ENCODE measurements around the gene SCAMP3.

Gene SCAMP3

DNA sequence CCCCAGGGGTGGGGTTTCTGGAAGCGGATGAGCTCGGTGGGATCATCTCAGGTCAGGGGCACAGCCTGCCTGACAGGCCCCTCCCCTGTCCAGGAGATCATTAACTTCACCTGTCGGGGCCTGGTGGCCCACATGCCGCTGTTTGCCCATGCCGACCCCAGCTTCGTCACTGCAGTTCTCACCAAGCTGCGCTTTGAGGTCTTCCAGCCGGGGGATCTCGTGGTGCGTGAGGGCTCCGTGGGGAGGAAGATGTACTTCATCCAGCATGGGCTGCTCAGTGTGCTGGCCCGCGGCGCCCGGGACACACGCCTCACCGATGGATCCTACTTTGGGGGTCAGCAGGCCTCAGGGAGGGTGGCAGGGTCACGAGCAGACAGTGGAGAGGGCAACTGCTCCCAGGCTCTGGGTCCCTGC is 23.5 kb upstream of the SCAMP3 start:
- in situ Hi-C loops (cut with HindIII; ENCODE audit: low sequenced_read_pairs): no loop called here

DNA sequence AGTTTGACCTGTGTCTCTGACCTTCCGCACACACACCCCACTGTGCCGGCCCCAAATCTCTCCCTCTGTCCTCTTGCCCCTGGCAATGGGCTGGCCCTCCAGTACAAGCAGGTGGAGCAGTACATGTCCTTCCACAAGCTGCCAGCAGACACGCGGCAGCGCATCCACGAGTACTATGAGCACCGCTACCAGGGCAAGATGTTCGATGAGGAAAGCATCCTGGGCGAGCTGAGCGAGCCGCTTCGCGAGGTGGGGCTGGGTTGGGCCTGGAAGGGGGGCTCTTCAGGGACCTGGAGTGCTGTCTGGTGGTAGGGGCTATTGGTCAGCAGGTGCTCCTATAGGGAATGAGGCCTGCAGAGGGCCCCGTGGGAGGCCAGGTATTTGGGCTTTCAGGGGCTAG is 22.9 kb upstream of the SCAMP3 start:
- in situ Hi-C loops (cut with HindIII; ENCODE audit: low sequenced_read_pairs): no loop called here

DNA sequence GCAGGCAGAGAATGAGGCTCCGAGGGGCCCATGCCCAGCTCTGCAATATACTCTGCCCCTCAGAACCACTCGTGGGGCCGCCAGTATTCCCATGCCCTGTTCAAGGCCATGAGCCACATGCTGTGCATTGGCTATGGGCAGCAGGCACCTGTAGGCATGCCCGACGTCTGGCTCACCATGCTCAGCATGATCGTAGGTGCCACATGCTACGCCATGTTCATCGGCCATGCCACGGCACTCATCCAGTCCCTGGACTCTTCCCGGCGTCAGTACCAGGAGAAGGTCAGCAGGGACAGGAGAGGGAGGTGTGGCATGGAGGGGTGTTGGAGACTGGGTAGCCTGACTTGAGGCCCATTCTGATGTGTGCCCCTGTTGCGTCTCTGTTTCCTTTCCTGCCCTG is 22.3 kb upstream of the SCAMP3 start:
- in situ Hi-C loops (cut with HindIII; ENCODE audit: low sequenced_read_pairs): no loop called here

DNA sequence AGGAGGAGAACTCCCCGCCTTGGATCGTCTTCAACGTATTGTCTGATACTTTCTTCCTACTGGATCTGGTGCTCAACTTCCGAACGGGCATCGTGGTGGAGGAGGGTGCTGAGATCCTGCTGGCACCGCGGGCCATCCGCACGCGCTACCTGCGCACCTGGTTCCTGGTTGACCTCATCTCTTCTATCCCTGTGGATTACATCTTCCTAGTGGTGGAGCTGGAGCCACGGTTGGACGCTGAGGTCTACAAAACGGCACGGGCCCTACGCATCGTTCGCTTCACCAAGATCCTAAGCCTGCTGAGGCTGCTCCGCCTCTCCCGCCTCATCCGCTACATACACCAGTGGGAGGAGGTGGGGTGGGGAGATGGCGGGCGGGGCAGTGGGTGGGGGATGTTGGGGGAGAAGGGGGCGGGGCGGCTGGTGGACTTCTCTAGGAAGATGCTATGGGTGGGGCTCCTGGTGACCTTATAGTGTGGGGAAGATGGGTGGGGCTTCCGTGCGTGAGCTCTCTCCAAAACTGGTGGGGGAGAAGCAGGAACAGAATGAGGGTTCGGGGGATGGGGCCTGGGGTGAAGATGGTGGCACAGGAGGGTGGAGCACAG is 20.4 kb upstream of the SCAMP3 start:
- in situ Hi-C loops (cut with HindIII; ENCODE audit: low sequenced_read_pairs): no loop called here

DNA sequence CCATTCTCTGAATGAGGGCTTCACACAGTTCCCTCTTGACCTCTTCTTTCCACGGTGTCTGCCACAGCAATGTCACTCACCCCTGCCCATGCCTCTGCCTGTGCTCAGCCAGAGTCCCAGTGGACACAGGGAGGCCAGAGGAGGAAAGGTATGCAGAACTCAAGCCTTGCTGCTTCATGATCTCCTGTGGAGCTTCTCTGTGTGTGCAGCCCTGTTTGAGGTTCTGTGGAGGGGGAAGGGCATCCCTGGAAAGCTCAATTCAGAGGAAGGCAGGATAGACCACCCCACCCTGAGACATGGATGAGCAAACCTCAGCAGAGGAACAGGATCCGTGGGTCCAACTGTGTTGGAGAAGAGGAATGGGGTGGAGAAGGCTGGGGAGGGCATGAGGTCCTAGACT is 17.1 kb upstream of the SCAMP3 start:
- in situ Hi-C loops (cut with HindIII; ENCODE audit: low sequenced_read_pairs): no loop called here

DNA sequence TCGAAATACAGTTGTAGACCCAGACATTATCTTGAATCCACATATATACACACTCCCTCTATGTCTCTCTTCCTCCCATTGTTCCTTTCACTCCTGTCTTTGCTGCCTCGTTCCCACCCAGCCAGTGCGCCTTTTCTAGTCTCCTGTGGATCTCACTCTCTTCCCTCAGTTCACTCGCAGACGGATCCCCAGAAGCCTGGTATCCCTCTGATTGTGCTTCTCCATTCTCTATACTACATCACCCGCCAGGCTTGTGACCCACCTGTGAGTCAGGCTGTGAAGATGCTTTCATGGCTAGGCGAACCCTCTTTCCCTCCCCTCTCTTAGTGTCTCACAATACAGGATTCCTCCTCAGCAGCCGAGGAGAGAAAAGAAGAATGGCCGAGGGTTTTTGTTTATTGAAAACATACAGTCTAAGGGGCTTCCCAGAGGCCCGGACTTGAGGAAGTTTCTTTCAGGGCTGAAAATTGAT is 16.6 kb upstream of the SCAMP3 start:
- in situ Hi-C loops (cut with HindIII; ENCODE audit: low sequenced_read_pairs): no loop called here

DNA sequence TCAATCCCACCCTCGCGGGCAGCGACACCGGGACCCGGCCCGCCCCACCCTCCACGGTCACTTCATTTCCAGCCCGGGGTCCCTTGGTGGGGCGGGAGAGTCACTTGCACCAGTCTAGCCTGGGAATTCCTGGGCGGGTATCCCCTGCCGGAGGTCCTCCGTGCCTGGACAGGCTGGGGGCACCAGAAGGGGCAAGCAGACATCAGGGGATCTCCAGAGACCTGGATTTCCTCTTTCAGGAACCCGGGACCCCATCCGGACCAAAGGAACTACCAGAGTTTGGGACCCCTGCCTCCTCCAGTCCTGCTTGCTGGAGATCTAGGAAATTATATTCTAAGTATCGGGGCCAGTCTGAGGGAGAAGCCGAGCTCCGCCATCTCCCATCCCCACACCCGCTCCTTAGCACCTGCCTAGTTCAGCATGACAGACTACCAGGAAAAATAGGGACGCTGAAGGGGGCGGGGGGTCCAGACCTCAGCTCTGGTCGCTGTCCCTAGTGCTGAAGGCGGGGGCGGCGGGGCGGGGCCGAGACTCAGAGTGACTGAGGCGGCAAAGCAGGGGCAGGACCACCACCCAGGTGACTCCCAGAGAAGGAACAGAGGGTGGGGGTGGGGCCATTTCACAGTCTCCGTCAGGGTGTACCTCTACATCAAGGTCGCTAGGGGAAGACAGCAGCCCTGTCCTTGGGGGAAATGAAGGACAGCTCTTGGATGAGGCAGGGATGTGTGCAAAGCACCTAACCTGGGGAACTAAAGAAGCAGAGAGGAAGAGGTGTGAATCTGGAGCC is 15.9 kb upstream of the SCAMP3 start:
- in situ Hi-C loops (cut with HindIII; ENCODE audit: low sequenced_read_pairs): no loop called here

DNA sequence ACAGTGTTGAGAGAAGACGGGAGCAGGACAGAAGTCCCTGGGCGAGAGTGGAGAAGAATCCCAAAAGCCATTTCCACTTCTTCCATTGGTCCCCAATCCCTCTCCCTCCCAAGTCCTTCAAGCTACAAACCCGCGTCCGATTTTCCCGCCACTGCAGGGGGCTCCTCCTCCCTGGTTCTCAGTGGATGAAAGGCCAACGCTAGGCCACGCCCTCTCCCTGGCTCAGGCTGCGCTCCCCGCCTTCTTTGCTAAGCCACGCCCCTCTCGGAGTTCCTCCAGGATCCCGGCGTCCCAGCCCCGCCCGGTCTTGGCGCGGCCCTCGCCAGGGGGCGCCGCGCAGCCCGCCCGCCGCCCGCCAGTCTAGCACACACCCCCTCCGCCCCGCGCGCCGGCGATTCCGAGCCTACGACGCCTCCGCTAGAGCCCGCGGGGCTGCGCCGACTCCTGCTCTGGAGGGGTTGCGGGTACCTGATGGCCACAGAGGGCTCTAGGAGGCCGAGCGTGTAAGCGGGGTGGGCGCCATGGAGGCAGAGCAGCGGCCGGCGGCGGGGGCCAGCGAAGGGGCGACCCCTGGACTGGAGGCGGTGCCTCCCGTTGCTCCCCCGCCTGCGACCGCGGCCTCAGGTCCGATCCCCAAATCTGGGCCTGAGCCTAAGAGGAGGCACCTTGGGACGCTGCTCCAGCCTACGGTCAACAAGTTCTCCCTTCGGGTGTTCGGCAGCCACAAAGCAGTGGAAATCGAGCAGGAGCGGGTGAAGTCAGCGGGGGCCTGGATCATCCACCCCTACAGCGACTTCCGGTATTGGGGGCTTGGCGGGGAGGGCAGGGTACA is 15.1 kb upstream of the SCAMP3 start, which contains the start of gene HCN3:
HCN3 (plus strand) TSS at position 394 of the 832 bp plus-strand sequence; CDS start at position 522, 128 bp downstream.
- in situ Hi-C loops (cut with HindIII; ENCODE audit: low sequenced_read_pairs): no loop called here

DNA sequence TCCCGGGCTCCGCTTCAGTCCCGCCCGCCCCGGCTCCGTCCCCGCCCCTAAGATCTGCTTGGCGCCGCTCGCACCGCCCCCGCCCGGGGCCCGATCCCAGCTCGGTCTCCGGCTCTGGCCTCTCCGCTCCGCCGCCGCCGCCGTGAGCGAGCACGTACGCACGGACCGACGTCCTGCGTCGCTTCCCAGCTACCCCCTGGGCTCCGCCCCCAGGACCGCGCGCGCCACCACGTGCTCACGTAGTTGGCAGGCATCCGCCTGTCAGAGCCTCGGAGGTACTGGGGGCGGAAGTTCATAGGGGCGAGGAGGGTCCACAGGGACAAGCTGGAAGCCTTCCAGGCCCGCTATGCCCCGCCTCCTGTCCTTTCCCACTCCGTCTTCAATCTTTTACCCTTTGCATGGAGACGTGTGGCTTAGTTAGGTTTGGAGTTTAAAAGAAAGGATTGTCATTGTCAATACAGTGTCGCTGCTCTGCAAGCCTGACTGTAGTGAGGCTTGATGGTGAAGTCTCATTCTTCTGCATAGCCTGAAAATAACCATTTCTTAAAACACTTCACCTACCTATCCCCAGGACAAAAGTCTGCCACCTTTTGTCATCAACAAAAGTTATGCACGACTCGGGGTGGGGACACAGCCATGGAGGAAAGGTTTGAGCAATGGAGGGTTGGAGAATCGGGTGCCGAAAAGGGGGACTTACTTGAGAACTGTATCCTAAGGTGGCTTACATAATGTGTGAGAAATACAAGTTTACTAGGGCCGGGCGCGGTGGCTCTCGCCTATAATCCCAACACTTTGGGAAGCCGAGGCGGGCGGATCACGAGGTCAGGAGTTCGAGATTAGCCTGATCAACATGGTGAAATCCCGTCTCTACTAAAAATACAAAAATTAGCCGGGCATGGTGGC is 11.4 kb upstream of the SCAMP3 start, which contains the start of gene CLK2:
CLK2 (minus strand) TSS at position 162 of the 903 bp plus-strand sequence. CDS start 2,527 bp downstream, outside the sequence.
- in situ Hi-C loops (cut with HindIII; ENCODE audit: low sequenced_read_pairs): no loop called here

DNA sequence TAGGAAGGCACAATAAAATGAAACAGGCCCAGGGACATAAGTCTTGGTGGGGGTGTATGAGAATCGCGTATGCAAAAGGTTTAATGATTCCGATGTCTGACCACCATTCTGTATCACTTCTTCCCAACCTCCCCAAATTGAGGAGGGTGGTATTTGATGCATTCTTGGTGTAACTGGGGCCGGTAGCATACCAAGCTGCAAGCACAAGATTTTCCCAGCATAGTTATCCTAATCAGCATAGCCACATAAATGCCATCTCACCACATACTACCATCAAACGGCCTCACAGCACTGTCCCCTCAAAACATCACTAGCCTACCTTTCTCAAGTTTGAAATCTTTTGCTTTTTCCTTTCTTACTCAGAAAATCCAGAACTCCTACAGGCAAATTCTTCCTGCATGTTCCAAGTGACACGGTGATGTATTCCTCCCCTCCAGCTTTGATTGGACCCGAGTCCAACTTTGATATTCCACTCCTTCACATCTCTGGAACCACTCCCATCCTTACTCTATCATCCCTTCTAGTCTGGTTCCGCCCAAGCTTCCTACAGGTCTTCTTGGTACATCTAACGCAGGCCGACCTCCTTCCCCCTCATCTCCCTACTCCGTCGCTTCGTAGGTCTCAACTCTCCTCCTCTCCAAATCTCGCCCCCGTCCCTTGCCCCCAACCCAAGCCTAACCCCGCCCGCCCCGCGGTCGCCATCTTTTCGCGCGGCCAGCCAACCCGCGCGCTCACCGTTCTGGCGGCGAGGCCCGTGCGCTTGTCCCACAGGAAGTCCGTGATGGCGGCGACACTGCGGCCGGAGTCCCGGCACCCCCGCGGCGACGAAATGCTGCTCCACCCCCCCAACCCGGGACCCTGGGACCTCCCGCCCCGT is 10.5 kb upstream of the SCAMP3 start:
- in situ Hi-C loops (cut with HindIII; ENCODE audit: low sequenced_read_pairs): no loop called here

DNA sequence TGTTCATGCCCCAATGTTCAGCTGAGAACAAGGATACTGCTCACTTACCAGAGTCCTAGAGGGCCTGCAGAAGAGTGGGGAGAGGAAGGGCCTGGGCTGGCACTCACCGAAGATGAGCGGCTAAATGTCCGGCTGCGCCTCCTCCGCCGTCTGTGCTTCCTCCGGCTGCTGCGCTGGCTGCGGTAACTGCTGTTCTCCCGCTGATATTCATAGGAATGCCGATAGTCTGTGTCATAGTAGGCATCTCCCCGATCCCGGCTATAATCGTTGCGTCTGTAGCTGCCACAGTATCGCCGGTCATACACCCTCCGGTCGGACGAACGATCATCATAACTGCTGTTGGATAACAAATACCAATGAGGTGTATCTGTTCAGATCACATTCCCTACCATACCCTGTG is 7.2 kb upstream of the SCAMP3 start:
- in situ Hi-C loops (cut with HindIII; ENCODE audit: low sequenced_read_pairs): no loop called here

DNA sequence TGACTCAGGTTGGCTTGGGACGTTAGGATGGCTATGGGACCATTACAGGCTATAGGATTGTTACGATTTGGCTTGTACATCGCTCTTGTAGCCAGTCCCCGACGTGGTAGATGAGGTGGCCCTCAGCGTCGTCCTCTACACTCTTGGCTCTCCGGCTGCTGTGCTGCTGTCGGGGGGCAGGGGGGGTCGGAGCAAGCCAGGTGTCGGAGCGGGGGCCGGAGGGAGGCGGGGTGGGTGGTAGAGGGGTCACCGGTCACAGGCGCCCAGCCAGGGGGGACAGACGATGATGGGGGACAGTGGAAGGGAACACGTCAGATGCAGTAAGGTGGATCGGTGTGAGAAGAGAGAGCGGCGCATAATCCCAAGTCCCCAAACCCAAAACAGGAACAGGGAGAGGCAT is 6.5 kb upstream of the SCAMP3 start:
- in situ Hi-C loops (cut with HindIII; ENCODE audit: low sequenced_read_pairs): no loop called here

DNA sequence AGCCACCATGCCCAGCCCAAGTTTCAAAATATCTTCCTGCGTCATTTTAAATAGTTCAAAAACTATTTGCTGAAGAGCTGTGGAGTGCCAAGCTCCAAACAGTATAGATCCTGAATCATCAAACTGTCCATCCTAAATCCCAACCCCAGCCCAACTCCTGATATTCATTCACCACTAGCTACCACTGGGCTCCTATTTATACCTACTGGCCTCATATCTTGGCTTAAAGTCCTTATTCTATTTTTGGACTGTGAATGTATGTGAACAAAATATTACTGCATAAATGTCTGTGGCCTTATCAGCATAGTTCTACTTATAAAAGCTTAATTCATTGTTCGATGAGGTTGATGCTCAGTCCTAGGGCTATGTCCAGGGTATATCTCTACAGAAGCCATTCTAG is 5.2 kb upstream of the SCAMP3 start:
- in situ Hi-C loops (cut with HindIII; ENCODE audit: low sequenced_read_pairs): no loop called here

DNA sequence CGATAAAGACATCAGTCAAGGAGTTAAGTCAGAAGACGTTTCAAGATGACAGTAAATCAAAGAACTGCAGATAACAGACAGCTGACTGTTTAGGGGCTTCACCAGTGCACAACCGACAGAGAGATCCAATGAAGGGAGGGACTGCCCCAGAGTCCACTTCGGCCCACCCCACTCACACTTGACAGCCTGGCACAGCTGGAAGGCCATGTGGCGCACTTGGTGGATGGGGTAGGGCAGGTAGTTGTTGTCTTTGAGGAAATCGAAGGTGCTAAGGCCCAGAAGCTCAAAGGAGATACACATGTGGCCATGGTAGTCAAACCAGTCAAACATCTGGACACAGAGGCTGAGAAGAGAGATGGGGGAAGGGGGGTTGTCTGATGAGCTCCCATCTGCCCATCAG is 4.4 kb upstream of the SCAMP3 start:
- in situ Hi-C loops (cut with HindIII; ENCODE audit: low sequenced_read_pairs): no loop called here

DNA sequence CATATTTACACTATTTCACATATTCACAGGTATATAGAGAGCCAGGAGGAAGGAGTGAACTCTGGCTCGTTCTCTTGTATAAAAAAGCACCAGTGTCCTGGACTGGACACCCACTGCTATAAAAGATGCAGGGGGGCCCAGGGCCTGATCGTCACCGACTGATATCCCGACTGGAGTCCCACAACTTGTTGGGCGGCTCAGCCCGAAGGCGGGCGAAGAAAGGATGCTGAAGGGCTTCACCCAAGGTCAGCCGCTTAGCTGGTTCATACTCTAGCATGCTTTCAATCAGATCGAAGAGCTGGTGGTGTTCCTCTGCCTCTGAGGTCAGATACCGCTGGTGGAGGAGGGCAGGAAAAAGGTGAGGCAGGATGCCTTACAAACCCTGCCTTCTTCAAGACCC is 907 bp upstream of the SCAMP3 start:
- in situ Hi-C loops (cut with HindIII; ENCODE audit: low sequenced_read_pairs): no loop called here

DNA sequence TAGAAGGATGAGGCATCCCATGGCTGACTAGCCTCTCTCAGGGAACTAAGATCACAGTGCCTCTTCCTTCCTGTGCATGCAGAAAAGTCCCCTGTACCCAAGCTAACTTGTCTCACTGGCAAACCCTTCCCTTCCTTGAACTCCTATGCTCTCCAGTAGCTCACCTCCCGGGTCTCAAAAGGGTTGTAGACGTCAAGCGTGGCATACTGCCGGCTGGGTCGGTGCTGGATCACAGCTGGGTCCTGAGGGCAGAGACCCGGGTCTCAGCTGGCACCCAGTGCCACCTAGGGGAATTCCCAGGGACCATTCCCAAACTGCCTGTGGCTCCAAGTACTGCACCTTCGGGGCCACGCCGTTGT is 688 bp downstream of the SCAMP3 start:
- in situ Hi-C loops (cut with HindIII; ENCODE audit: low sequenced_read_pairs): no loop called here

DNA sequence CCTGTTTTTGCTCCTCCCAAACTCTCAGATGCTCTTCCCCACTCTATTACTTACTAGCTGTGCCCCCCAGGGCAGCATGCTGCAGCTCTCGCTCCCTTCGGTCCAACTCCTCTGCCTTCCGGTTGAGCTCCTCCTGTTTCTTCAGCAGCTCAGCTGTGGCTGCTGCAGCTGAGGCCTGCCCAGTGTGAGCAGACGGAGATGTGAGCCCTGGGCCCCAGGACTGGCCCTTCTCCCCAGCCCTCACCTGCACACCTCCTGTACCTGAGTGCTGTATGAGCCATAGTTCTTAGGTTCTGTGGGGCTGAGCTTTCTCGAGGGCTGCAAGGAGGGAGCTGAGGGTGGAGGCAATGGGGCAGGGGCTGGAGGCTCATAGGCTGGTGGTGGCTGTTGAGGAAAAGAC is 1.9 kb downstream of the SCAMP3 start:
- in situ Hi-C loops (cut with HindIII; ENCODE audit: low sequenced_read_pairs): no loop called here

DNA sequence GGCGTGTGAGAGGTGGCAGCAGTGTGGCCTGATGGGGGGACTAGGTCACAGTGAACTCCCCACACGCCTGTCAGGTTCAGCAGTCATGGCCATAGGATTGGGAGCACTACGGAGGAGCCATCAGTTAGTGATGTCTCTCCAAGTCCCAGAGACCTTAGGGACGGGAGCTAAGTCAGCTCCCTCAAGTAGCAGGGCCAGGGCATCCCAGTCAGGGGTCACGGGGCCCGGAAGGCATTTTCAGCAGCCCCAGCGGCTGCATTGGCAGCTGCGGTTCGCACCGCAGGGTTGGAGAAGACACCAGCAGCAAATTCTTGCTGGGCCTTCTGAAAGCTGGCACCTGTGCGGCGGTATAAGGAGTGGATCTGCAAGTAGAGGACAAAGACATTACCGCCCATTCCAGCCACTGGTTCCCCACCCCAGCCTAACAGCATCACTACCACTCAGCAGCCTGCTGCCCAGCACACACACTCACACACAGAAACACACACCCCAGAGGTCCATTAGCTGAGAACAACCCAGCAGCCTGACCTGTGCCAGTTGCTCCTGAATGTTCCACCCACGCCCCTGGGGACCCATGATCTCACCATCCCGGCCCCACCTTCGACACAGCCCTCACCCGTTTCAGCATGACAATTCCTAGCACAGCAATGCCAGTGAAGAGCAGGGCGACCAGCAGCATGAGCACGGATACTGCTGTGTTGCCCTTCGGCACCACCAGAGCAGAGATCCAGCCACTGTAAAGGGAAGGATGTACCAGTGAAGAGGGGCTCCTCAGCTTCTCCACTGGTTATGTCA is 5.9 kb downstream of the SCAMP3 start:
- in situ Hi-C loops (cut with HindIII; ENCODE audit: low sequenced_read_pairs): no loop called here

Measured in DLD1 (cell line).